GM23338 (cell line): ENCODE results near the gene AKAP1. TPM values are rescaled to one million over a fixed set of nuclear protein-coding genes. Genes with fewer than 3 reads are reported as not detected.

Source experiments
- ATAC-seq: fragments of 200-7000 bp; cut with Tn5 transposase; 3 replicates; pipeline ENCODE4 v1.9.1; 2020
- DNase-seq: peaks from one replicate; pipeline ENCODE4 v3.0.0-alpha.2; 2015; ENCODE audit warnings: low spot score
- H2AFZ ChIP-seq: fragments of 200-600 bp; sonication (generic); 2 replicates; pipeline ENCODE4 v1.8.0; 2016; ENCODE audit warnings: antibody characterized with exemption, mild to moderate bottlenecking, moderate library complexity
- H3F3A ChIP-seq: fragments of 200-600 bp; sonication (generic); replicated peaks from 2 replicates; pipeline ENCODE4 v1.8.0; 2017; ENCODE audit warnings: antibody characterized with exemption, mixed run types, low read depth
- H3K27ac ChIP-seq: fragments of 200-600 bp; sonication (generic); 2 replicates; pipeline ENCODE4 v1.6.1; 2016; ENCODE audit warnings: low read depth
- H3K27me3 ChIP-seq: fragments of 200-600 bp; sonication (generic); 2 replicates; pipeline ENCODE4 v1.8.0; 2016; ENCODE audit warnings: mild to moderate bottlenecking, mixed run types, moderate library complexity; ENCODE audit not compliant: insufficient read depth
- H3K36me3 ChIP-seq: fragments of 200-600 bp; sonication (generic); 2 replicates; pipeline ENCODE4 v1.8.0; 2016; ENCODE audit warnings: mild to moderate bottlenecking; ENCODE audit not compliant: insufficient read depth
- H3K4me1 ChIP-seq: fragments of 200-600 bp; sonication (generic); 2 replicates; pipeline ENCODE4 v1.8.0; 2016; ENCODE audit warnings: mild to moderate bottlenecking, moderate library complexity; ENCODE audit not compliant: insufficient read depth
- H3K4me2 ChIP-seq: fragments of 200-600 bp; sonication (generic); 2 replicates; pipeline ENCODE4 v1.7.1; 2017; ENCODE audit warnings: mixed run types
- H3K4me3 ChIP-seq: fragments of 200-600 bp; sonication (generic); 2 replicates; pipeline ENCODE4 v1.6.1; 2016; ENCODE audit warnings: mixed run types
- H3K79me2 ChIP-seq: fragments of 200-600 bp; sonication (generic); replicated peaks from 2 replicates; pipeline ENCODE4 v1.8.0; 2017; ENCODE audit warnings: mild to moderate bottlenecking; ENCODE audit not compliant: insufficient read depth
- H3K9me2 ChIP-seq: fragments of 200-600 bp; sonication (generic); 2 replicates; pipeline ENCODE4 v1.8.0; 2017; ENCODE audit not compliant: insufficient read depth
- H4K20me1 ChIP-seq: fragments of 200-600 bp; sonication (generic); replicated peaks from 2 replicates; pipeline ENCODE4 v1.8.0; 2017; ENCODE audit warnings: mild to moderate bottlenecking; ENCODE audit not compliant: insufficient read depth
- H3K27ac Mint-ChIP-seq: 2 replicates; pipeline ENCODE4 v1.8.0; 2020; ENCODE audit warnings: inconsistent platforms, mild to moderate bottlenecking, moderate library complexity, mixed read lengths
- H3K27me3 Mint-ChIP-seq: 3 replicates; pipeline ENCODE4 v1.8.0; 2022; ENCODE audit warnings: low read depth, mild to moderate bottlenecking, moderate library complexity, mixed read lengths, inconsistent platforms; ENCODE audit not compliant: insufficient read depth, poor library complexity
- H3K36me3 Mint-ChIP-seq: 3 replicates; pipeline ENCODE4 v1.8.0; 2021; ENCODE audit warnings: low read depth, mild to moderate bottlenecking, inconsistent platforms, moderate library complexity, mixed read lengths
- H3K4me1 Mint-ChIP-seq: 3 replicates; pipeline ENCODE4 v1.8.0; 2020; ENCODE audit warnings: mild to moderate bottlenecking, inconsistent platforms, mixed read lengths
- H3K4me3 Mint-ChIP-seq: 3 replicates; pipeline ENCODE4 v1.8.0; 2021; ENCODE audit warnings: moderate library complexity, mild to moderate bottlenecking, inconsistent platforms, mixed read lengths
- H3K9me3 Mint-ChIP-seq: 3 replicates; pipeline ENCODE4 v1.8.0; 2020; ENCODE audit warnings: moderate library complexity, mild to moderate bottlenecking, inconsistent platforms, mixed read lengths
- CREB1 ChIP-seq: fragments of 250-450 bp; sonication (Bioruptor Pico); IDR thresholded peaks from 2 replicates; pipeline ENCODE4 v1.5.0; 2020; ENCODE audit warnings: low read depth, mild to moderate bottlenecking, moderate library complexity
- CTCF ChIP-seq, 2 experiments: fragments of 200-600 bp in 1 of 2; sonication (generic) in 1 of 2; conservative IDR thresholded peaks; 2 replicates each; pipeline versions ENCODE4 v1.5.1 to v1.6.1; 2016 to 2017; ENCODE audit warnings: antibody characterized with exemption in 2 of 2, low read depth in 2 of 2, mild to moderate bottlenecking in 2 of 2, moderate library complexity in 1 of 2
- ETS1 ChIP-seq: IDR thresholded peaks from 2 replicates; pipeline ENCODE4 v1.6.1; 2016; ENCODE audit warnings: antibody characterized with exemption
- EZH2 ChIP-seq: fragments of 200-600 bp; sonication (generic); IDR thresholded peaks from one replicate; pipeline ENCODE4 v1.8.0; 2017; ENCODE audit warnings: antibody characterized with exemption, mild to moderate bottlenecking, low read depth; ENCODE audit not compliant: unreplicated experiment
- EZH2phosphoT487 ChIP-seq: fragments of 200-600 bp; sonication (generic); IDR thresholded peaks from one replicate; pipeline ENCODE4 v1.8.1; 2018; ENCODE audit warnings: antibody characterized with exemption; ENCODE audit not compliant: unreplicated experiment
- JUNB ChIP-seq: IDR thresholded peaks from one replicate; pipeline ENCODE4 v1.6.1; 2016; ENCODE audit warnings: antibody characterized with exemption; ENCODE audit not compliant: unreplicated experiment
- NANOG ChIP-seq: IDR thresholded peaks from 2 replicates; pipeline ENCODE4 v1.6.1; 2016; ENCODE audit warnings: antibody characterized with exemption, borderline replicate concordance
- POLR2AphosphoS5 ChIP-seq: IDR thresholded peaks from 2 replicates; pipeline ENCODE4 v1.6.1; 2016; ENCODE audit warnings: antibody characterized with exemption, low read depth
- REST ChIP-seq: IDR thresholded peaks from one replicate; pipeline ENCODE4 v1.6.1; 2018; ENCODE audit warnings: antibody characterized with exemption; ENCODE audit not compliant: unreplicated experiment
- STAT1 ChIP-seq: IDR thresholded peaks from one replicate; pipeline ENCODE4 v1.6.1; 2016; ENCODE audit warnings: antibody characterized with exemption; ENCODE audit not compliant: unreplicated experiment
- ZNF114 ChIP-seq: fragments of 250-450 bp; sonication (Bioruptor Pico); IDR thresholded peaks from 2 replicates; pipeline ENCODE4 v1.5.0; 2020; ENCODE audit warnings: mild to moderate bottlenecking, moderate library complexity
- ZNF331 ChIP-seq: fragments of 250-450 bp; sonication (Bioruptor Pico); IDR thresholded peaks from 2 replicates; pipeline ENCODE4 v1.5.0; 2020; ENCODE audit warnings: low read depth, mild to moderate bottlenecking, moderate library complexity
- ZNF462 ChIP-seq: fragments of 250-450 bp; sonication (Bioruptor Pico); IDR thresholded peaks from 2 replicates; pipeline ENCODE4 v1.5.0; 2020; ENCODE audit warnings: mild to moderate bottlenecking, moderate library complexity
- polyA plus RNA-seq: library from polyadenylated mRNA; unstranded; fragments of >200 nt; fragmentation: Nextera tagmentation; extraction: Ambion mirVana; gene quantifications from 2 replicates; pipeline ENCODE4 v1.2.1, GENCODE V29; 2016
- total RNA-seq: library from RNA; depleted of rRNA; stranded (reverse); fragments of >200 nt; shearing (Covaris generic); gene quantifications from 2 replicates; pipeline ENCODE4 v1.2.3, GENCODE V29; 2014

AKAP1 gene
- total and polyA plus RNA-seq, 2 experiments from 2014 or later: 19.6 to 45.9 TPM

- H3K27ac Mint-ChIP-seq: no peak overlapping the region
- H3K27me3 Mint-ChIP-seq: peaks cover 6% of the 10 kb centered on the region
- no peaks in the 10 kb centered on the region for H3K4me1 ChIP-seq
- H2AFZ ChIP-seq: peak overlapping the region; percentile 84
- H4K20me1 ChIP-seq: no peaks in the 10 kb centered on the region; the same call in 1 of the 2 replicates
- peak; percentile 44 for DNase-seq
- H3K27me3 ChIP-seq: no peaks in the 10 kb centered on the region
- H3K4me2 ChIP-seq: no peak overlapping the region
- no peaks in the 10 kb centered on the region for H3K36me3 ChIP-seq
- H3K4me3 ChIP-seq: no peak overlapping the region
- no peak overlapping the region for H3K27ac ChIP-seq
- no peaks in the 10 kb centered on the region for H3K36me3 Mint-ChIP-seq
- no peaks in the 10 kb centered on the region for H3K79me2 ChIP-seq
- no peak overlapping the region for H3K4me3 Mint-ChIP-seq
- H3K9me2 ChIP-seq: 0 out of 2 replicates have a peak, but pooled peaks cover 9% of the 10 kb centered on the region
- H3F3A ChIP-seq: no peaks in the 10 kb centered on the region
- H3K9me3 Mint-ChIP-seq: peaks cover 2% of the 10 kb centered on the region; the same call in 2 of the 3 replicates
- H3K4me1 Mint-ChIP-seq: peaks cover 8% of the 10 kb centered on the region
- ATAC-seq: peak; percentile 77
- TF ChIP-seq STAT1 (no peak), ZNF114 (CRISPR knock-in tag) (no peak), JUNB (no peak), ZNF331 (CRISPR knock-in tag) (no peak), ETS1 (no peak), EZH2 (no peak), CREB1 (no peak), CTCF (conservative IDR thresholded peaks at IDR 0.05; ENCODE audit: low read depth in 2 of 2) (no peak), ZNF462 (CRISPR knock-in tag) (no peak), NANOG (no peak), EZH2phosphoT487 (no peak), REST (no peak), POLR2AphosphoS5 (no peak)
These were observed 39.0 kb upstream of the AKAP1 start for GRCh38 chr17:57045868-57046704.
